WTC11 (cell line): ENCODE data around the gene SH3D19. TPM values are rescaled to one million over a fixed set of nuclear protein-coding genes. Genes with fewer than 3 reads are reported as not detected.

Experiments
- ATAC-seq: fragments of 200-7000 bp; cut with Tn5 transposase; 2 replicates; pipeline ENCODE4 v1.10.0; 2021; ENCODE audit warnings: mild to moderate bottlenecking, moderate library complexity
- CTCF ChIA-PET: fragments of 300-600 bp; sonication (Branson Sonifier 250); formaldehyde crosslinking; loops from one replicate; lab custom pipeline; 2021; ENCODE audit warnings: antibody characterized with exemption; lab: Charles Lee
- POLR2A ChIA-PET: fragments of 350-600 bp; sonication (Branson Sonifier 250); formaldehyde crosslinking; loops from one replicate; lab custom pipeline; 2021; ENCODE audit warnings: antibody characterized with exemption; lab: Charles Lee
- DNase-seq: peaks from one replicate; pipeline ENCODE4 v3.0.0; 2021; ENCODE audit warnings: low spot score
- H3K27ac Mint-ChIP-seq: 2 replicates; pipeline ENCODE4 v1.8.0; 2021; ENCODE audit warnings: mixed read lengths
- H3K27me3 Mint-ChIP-seq: 2 replicates; pipeline ENCODE4 v1.8.0; 2021; ENCODE audit warnings: low read depth, mild to moderate bottlenecking, moderate library complexity, mixed read lengths
- H3K36me3 Mint-ChIP-seq: 2 replicates; pipeline ENCODE4 v1.8.0; 2021; ENCODE audit warnings: mixed read lengths
- H3K4me1 Mint-ChIP-seq: 2 replicates; pipeline ENCODE4 v1.8.0; 2022; ENCODE audit warnings: mixed read lengths
- H3K4me3 Mint-ChIP-seq: 2 replicates; pipeline ENCODE4 v1.8.0; 2021; ENCODE audit warnings: mild to moderate bottlenecking, moderate library complexity, mixed read lengths
- H3K9me3 Mint-ChIP-seq: 2 replicates; pipeline ENCODE4 v1.8.0; 2021; ENCODE audit warnings: mixed read lengths
- ARID4B ChIP-seq: sonication (generic); formaldehyde crosslinking; IDR thresholded peaks from 2 replicates; pipeline ENCODE4 v1.8.0; 2023; ENCODE audit warnings: missing genetic modification reagents, mild to moderate bottlenecking, borderline replicate concordance
- CDX4 ChIP-seq: fragments of 250-450 bp; sonication (Bioruptor Pico); IDR thresholded peaks from 2 replicates; pipeline ENCODE4 v1.9.0; 2021; ENCODE audit warnings: moderate library complexity, mild to moderate bottlenecking, inconsistent platforms, borderline replicate concordance
- CREM ChIP-seq: sonication (generic); formaldehyde crosslinking; IDR thresholded peaks from 2 replicates; pipeline ENCODE4 v1.8.1; 2022; ENCODE audit warnings: mild to moderate bottlenecking, missing genetic modification reagents, moderate library complexity
- EMX1 ChIP-seq: fragments of 250-450 bp; sonication (Bioruptor Pico); IDR thresholded peaks from 2 replicates; pipeline ENCODE4 v1.8.0; 2021; ENCODE audit warnings: mild to moderate bottlenecking
- ESRRA ChIP-seq: sonication (generic); formaldehyde crosslinking; IDR thresholded peaks from 2 replicates; pipeline ENCODE4 v1.8.1; 2022; ENCODE audit warnings: mild to moderate bottlenecking, missing genetic modification reagents, borderline replicate concordance
- FOXK1 ChIP-seq: sonication (generic); formaldehyde crosslinking; IDR thresholded peaks from 2 replicates; pipeline ENCODE4 v1.8.0; 2022; ENCODE audit warnings: mild to moderate bottlenecking, moderate library complexity, missing genetic modification reagents
- FOXP1 ChIP-seq: sonication (generic); formaldehyde crosslinking; IDR thresholded peaks from 2 replicates; pipeline ENCODE4 v1.8.0; 2022; ENCODE audit warnings: missing genetic modification reagents, mild to moderate bottlenecking, moderate library complexity, borderline replicate concordance
- GABPB1 ChIP-seq: sonication (generic); formaldehyde crosslinking; IDR thresholded peaks from 2 replicates; pipeline ENCODE4 v1.8.1; 2023; ENCODE audit warnings: mild to moderate bottlenecking, missing genetic modification reagents
- JUN ChIP-seq: sonication (generic); formaldehyde crosslinking; IDR thresholded peaks from 2 replicates; pipeline ENCODE4 v1.8.0; 2023; ENCODE audit warnings: mild to moderate bottlenecking, missing genetic modification reagents
- KAT7 ChIP-seq: sonication (generic); formaldehyde crosslinking; IDR thresholded peaks from 2 replicates; pipeline ENCODE4 v1.8.1; 2023; ENCODE audit warnings: missing genetic modification reagents, mild to moderate bottlenecking, borderline replicate concordance
- MYBL2 ChIP-seq: sonication (generic); formaldehyde crosslinking; IDR thresholded peaks from 2 replicates; pipeline ENCODE4 v1.8.1; 2023; ENCODE audit warnings: mild to moderate bottlenecking, moderate library complexity, missing genetic modification reagents
- NR2C2 ChIP-seq: sonication (generic); formaldehyde crosslinking; IDR thresholded peaks from 2 replicates; pipeline ENCODE4 v1.8.0; 2022; ENCODE audit warnings: mild to moderate bottlenecking, missing genetic modification reagents
- NR3C1 ChIP-seq: sonication (generic); formaldehyde crosslinking; conservative IDR thresholded peaks from 2 replicates; pipeline ENCODE4 v1.8.1; 2023; ENCODE audit warnings: low read depth, mild to moderate bottlenecking, missing genetic modification reagents
- RORB ChIP-seq: fragments of 250-450 bp; sonication (Bioruptor Pico); IDR thresholded peaks from 2 replicates; pipeline ENCODE4 v1.9.0; 2021; ENCODE audit warnings: mild to moderate bottlenecking
- SP1 ChIP-seq: sonication (generic); formaldehyde crosslinking; conservative IDR thresholded peaks from 2 replicates; pipeline ENCODE4 v1.8.1; 2022; ENCODE audit warnings: missing genetic modification reagents
- USF2 ChIP-seq: sonication (generic); formaldehyde crosslinking; IDR thresholded peaks from 2 replicates; pipeline ENCODE4 v1.8.1; 2023; ENCODE audit warnings: mild to moderate bottlenecking, missing genetic modification reagents, moderate library complexity
- ZNF121 ChIP-seq: sonication (generic); formaldehyde crosslinking; IDR thresholded peaks from 2 replicates; pipeline ENCODE4 v1.8.0; 2023; ENCODE audit warnings: missing genetic modification reagents
- ZNF425 ChIP-seq: fragments of 250-450 bp; sonication (Bioruptor Pico); conservative IDR thresholded peaks from 2 replicates; pipeline ENCODE4 v1.9.0; 2021; ENCODE audit warnings: mild to moderate bottlenecking
- total RNA-seq: library from RNA; stranded (reverse); gene quantifications from 3 replicates; pipeline ENCODE4 v1.2.3, GENCODE V29; 2021
- TF ChIP-seq, protein P1 (sequence below): sonication (generic); formaldehyde crosslinking; IDR thresholded peaks from 2 replicates; pipeline ENCODE4 v1.8.1; 2023; ENCODE audit warnings: mild to moderate bottlenecking, missing genetic modification reagents, borderline replicate concordance
- TF ChIP-seq, protein P2 (sequence below): fragments of 250-450 bp; sonication (Bioruptor Pico); IDR thresholded peaks from 2 replicates; pipeline ENCODE4 v1.9.0; 2021; ENCODE audit warnings: mild to moderate bottlenecking

Gene SH3D19
- total RNA-seq, 1 experiment from 2014 or later = 41.6 TPM

DNA sequence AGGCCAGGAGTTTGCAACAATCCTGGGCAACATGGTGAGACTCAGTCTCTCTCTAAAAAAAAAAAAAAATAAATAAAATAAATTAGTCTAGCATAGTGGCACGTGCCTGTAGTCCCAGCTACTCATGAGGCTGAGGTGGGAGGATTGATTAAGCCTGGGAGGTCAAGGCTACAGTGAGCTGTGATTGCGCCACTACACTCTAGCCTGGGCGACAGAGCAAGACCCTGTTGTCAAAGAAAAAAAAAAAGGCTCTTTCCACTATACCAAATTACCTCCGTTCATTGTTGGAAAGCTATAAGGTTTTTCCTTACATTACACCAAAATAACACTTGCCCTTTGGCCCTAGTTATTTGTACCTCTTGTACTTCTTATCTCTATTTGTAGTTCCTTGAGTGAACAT lies 58.3 kb downstream of the SH3D19 start:
- POLR2A ChIA-PET = no interaction called here
- H3K27ac Mint-ChIP-seq = no peak overlapping the region; the same call in 1 of the 2 replicates
- CTCF ChIA-PET = interaction anchor here (0.6 to 2.6 kb wide), 2 partner anchors 9 to 19 kb away, joined by 3 to 19 read pairs; partner anchors contain the start of gene PRSS48
- H3K36me3 Mint-ChIP-seq = peaks cover 12% of the 10 kb centered on the region
- no peak for TF ChIP-seq ZNF425 (CRISPR knock-in tag)
- 0 out of 2 replicates have a peak, but pooled peaks have one; percentile 28 for TF ChIP-seq ZNF121 (CRISPR knock-in tag)
- TF ChIP-seq MYBL2 = no peak
- TF ChIP-seq CDX4 (CRISPR knock-in tag) = no peak
- TF ChIP-seq GABPB1 = peak; percentile 26; the same call in 1 of the 2 replicates
- DNase-seq (no peak), ATAC-seq (no peak)
- H3K27me3 Mint-ChIP-seq = no peaks in the 10 kb centered on the region
- no peaks in the 10 kb centered on the region for H3K4me1 Mint-ChIP-seq
- H3K9me3 Mint-ChIP-seq = peaks cover 5% of the 10 kb centered on the region; the same call in 1 of the 2 replicates
- H3K4me3 Mint-ChIP-seq = no peak overlapping the region

GRCh38 chr4:151266497-151266896 lies 58.9 kb downstream of the SH3D19 start:
- no peak for DNase-seq
- H3K9me3 Mint-ChIP-seq = peaks cover 5% of the 10 kb centered on the region; the same call in 1 of the 2 replicates
- ChIA-PET CTCF (interaction anchor here (2.6 kb wide), 1 partner anchor 10 kb away, joined by 19 read pairs; the partner anchor contains the start of gene PRSS48), POLR2A (no interaction called here)
- H3K4me1 Mint-ChIP-seq = no peaks in the 10 kb centered on the region
- H3K36me3 Mint-ChIP-seq = peaks cover 12% of the 10 kb centered on the region
- ATAC-seq = no peak
- H3K27ac Mint-ChIP-seq = no peak overlapping the region
- TF ChIP-seq NR2C2 (CRISPR knock-in tag) (no peak), ESRRA (CRISPR knock-in tag) (no peak), GABPB1 (no peak)
- TF ChIP-seq, protein P1, sequence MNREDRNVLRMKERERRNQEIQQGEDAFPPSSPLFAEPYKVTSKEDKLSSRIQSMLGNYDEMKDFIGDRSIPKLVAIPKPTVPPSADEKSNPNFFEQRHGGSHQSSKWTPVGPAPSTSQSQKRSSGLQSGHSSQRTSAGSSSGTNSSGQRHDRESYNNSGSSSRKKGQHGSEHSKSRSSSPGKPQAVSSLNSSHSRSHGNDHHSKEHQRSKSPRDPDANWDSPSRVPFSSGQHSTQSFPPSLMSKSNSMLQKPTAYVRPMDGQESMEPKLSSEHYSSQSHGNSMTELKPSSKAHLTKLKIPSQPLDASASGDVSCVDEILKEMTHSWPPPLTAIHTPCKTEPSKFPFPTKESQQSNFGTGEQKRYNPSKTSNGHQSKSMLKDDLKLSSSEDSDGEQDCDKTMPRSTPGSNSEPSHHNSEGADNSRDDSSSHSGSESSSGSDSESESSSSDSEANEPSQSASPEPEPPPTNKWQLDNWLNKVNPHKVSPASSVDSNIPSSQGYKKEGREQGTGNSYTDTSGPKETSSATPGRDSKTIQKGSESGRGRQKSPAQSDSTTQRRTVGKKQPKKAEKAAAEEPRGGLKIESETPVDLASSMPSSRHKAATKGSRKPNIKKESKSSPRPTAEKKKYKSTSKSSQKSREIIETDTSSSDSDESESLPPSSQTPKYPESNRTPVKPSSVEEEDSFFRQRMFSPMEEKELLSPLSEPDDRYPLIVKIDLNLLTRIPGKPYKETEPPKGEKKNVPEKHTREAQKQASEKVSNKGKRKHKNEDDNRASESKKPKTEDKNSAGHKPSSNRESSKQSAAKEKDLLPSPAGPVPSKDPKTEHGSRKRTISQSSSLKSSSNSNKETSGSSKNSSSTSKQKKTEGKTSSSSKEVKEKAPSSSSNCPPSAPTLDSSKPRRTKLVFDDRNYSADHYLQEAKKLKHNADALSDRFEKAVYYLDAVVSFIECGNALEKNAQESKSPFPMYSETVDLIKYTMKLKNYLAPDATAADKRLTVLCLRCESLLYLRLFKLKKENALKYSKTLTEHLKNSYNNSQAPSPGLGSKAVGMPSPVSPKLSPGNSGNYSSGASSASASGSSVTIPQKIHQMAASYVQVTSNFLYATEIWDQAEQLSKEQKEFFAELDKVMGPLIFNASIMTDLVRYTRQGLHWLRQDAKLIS (CRISPR knock-in tag) = no peak
- TF ChIP-seq, all 79 proteins: peak for 0
- Mint-ChIP-seq H3K4me3 (no peak overlapping the region), H3K27me3 (no peaks in the 10 kb centered on the region)

DNA sequence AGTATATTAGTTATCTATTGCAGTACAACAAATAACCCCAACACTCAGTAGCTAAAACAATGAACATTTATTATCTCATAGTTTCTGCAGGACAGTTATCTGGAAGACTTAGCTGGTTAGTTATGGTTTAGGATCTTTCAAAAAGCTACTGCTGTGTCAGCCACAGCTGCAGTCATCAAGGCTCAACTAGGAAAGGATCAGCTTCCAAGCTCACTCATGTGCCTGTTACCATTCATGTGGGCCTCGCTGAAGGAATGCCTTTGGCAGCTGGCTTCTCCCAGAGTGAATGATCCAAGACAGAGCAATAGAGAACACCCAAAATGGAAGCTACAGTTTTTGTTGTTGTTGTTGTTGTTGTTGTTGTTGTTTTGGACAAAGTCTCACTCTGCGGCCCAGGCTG lies 62.0 kb downstream of the SH3D19 start:
- POLR2A ChIA-PET = no interaction called here
- Mint-ChIP-seq H3K27me3 (no peaks in the 10 kb centered on the region), H3K9me3 (peaks cover 5% of the 10 kb centered on the region; the same call in 1 of the 2 replicates), H3K4me1 (no peaks in the 10 kb centered on the region), H3K4me3 (no peak overlapping the region), H3K27ac (no peak overlapping the region), H3K36me3 (peaks cover 5% of the 10 kb centered on the region)
- CTCF ChIA-PET = interaction anchor here (1.5 kb wide), 1 partner anchor 13 kb away, joined by 7 read pairs; the partner anchor contains the start of gene PRSS48
- no peak for ATAC-seq
- no peak for DNase-seq
- TF ChIP-seq FOXK1 (no peak), USF2 (CRISPR knock-in tag) (no peak), SP1 (CRISPR knock-in tag) (no peak), FOXP1 (CRISPR knock-in tag) (no peak), NR3C1 (CRISPR knock-in tag) (no peak), EMX1 (CRISPR knock-in tag) (no peak), RORB (CRISPR knock-in tag) (no peak), CREM (CRISPR knock-in tag) (no peak), ARID4B (CRISPR knock-in tag) (no peak), JUN (no peak), KAT7 (no peak)
- TF ChIP-seq, protein P2, sequence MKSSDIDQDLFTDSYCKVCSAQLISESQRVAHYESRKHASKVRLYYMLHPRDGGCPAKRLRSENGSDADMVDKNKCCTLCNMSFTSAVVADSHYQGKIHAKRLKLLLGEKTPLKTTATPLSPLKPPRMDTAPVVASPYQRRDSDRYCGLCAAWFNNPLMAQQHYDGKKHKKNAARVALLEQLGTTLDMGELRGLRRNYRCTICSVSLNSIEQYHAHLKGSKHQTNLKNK (CRISPR knock-in tag) = no peak
